Hematopoietic multipotent progenitor cell treated with erythropoietin and hydrocortisone succinate and interleukin-3 and kit ligand, for 8 days (in vitro differentiated cells): ENCODE measurements around the gene POLD4.
"Not testable (repeated sequence)": the region's sequence is repeated elsewhere in the genome, so short reads cannot be mapped to it uniquely, and the experiment has no call there.

Source experiments
- DNase-seq: peaks from one replicate; pipeline ENCODE4 v3.0.0-alpha.2; 2015

The POLD4 gene

GRCh38 chr11:67351275-67352005, 1.9 kb downstream of the POLD4 start:
- DNase-seq: peak; percentile 81

GRCh38 chr11:67349928-67350465, 3.3 kb downstream of the POLD4 start:
- no peak for DNase-seq

GRCh38 chr11:67349457-67349856, 3.9 kb downstream of the POLD4 start:
- DNase-seq: no peak

DNA sequence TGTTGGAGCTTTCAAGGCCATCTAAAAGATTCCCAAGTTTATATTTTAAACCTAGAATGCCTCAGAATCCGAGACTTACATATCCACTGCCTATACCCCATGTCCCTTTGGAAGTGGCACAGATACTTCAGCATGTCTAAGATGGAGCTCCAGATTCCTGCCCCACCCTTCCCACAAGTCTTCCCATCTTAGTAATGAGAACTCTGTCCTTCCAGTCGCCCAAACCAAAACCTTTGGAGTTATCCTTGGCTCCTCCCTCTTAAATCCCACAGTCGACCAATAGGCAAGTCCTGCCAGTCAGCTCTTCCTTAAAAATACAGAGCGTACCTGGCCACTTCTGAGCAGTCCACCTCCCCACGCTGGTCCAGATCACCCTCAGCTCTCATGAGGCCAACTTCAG, 4.3 kb downstream of the POLD4 start:
- no peak for DNase-seq

DNA sequence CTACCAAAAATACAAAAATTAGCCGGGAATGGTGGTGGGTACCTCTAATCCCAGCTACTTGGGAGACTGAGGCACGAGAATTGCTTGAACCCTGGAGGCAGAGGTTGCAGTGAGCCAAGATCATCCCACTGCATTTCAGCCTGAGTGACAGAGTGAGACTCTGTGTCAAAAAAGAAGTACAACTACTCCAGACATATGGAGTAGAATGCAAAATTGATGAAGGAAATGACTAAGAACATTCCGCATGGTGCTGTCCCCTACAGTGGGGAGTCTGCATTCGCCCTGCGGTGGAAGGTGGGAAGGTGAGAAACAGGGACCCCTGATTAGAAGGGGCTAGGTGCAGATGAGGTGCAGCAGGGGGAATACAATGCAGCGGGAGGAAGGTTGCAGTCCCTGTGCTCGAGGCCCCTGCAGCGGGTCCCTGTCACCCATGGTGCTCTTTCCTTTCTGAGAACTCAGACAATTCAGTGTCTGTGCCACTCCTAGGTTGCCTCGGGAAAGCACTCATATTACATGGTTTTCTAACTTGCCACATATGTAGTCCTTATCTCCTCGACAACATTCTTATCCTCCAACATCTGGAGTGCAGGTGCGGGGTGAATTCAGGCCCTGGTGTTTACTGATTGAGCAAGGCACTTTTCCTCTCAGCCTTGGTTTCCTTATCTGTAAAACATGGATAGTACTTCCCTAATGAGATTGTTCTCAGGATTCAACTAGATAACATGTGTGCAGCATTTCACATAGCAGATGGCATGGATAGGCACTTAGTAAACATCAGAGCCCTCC, 5.2 kb downstream of the POLD4 start:
- peak; percentile 85 for DNase-seq

- DNase-seq: peak; percentile 39
Observed at GRCh38 chr11:67345920-67346819, 7.2 kb downstream of the POLD4 start.

DNA sequence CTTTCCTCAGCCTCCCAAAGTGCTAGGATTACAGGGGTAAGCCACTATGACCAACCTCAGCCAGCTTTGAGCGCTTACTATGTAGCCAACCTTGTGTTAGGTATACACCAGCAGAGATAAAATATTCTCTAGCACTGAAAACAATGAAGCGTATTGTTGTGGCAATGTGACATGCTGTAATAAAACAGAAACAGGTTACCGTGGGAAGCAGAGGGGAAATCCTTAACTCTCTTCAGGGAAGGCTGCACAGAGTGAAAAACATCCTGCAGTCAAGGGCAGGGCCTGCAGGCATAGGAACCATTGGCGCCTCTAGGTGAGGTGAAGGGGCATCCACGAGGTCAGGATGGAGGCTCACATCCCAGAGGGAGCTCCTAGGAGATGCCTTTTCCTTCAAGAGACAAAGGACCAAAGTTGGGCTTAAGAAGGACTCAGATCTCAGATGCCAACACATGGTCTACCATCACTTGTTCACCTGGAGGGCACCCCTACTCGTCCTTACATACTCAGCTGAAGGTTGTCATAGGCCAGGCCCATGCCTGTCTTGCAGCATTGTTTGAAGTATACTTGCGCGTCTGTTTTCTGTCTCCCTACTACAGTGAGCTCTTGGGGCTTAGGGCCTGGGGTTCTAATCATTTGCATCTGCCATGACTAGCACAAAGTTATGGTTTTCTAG, 8.0 kb downstream of the POLD4 start:
- DNase-seq: no peak

DNA sequence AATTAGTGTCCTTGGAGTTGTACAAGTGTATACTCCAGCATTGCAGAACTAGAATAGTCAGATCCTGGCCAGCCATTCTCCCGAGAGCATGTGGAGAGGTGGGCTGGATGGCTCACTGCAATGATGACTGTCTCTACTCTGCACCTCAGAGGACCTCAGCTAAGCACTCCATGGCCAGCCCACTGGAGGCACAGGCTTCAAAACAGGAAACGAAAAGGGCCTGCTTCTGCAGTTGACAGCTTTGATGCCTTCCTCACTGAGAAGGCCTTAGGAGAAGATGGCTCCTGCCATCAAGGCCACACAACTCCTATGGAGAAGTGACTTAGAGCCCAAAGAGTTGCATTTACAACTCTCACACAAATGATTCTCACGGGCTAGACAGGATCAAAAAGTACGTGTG, 9.1 kb downstream of the POLD4 start:
- DNase-seq: no peak

- DNase-seq: no peak
Observed at GRCh38 chr11:67337257-67337656, 16.1 kb downstream of the POLD4 start.

DNA sequence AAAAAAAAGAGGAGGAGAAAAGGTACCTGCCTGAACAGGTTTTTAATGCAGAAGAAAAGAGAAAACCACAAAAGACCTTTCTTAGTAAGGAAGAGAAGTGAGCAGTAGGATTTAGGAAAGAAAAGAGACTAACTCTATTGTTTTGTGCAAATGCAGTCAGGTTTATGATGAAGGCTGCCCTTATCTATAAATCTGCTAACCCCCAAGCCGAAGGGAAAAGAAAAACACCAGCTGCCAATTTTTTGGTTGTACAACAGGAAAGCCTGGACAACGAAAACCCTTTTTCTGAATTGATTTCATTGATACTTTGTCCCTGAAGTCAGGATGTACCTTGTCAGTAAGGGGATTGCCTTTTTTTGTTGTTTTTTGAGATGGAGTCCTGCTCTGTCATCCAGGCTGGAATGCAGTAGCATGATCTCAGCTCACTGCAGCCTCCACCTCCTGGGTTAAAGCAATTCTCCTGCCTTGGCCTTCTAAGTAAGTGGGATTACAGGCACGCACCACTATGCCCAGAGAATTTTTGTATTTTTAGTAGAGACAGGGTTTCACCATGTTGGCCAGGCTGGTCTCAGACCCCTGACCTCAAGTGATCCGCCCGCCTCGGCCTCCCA, 21.2 kb downstream of the POLD4 start:
- no peak for DNase-seq

- DNase-seq: no peak
Observed at GRCh38 chr11:67323526-67323925, 29.8 kb downstream of the POLD4 start.

DNA sequence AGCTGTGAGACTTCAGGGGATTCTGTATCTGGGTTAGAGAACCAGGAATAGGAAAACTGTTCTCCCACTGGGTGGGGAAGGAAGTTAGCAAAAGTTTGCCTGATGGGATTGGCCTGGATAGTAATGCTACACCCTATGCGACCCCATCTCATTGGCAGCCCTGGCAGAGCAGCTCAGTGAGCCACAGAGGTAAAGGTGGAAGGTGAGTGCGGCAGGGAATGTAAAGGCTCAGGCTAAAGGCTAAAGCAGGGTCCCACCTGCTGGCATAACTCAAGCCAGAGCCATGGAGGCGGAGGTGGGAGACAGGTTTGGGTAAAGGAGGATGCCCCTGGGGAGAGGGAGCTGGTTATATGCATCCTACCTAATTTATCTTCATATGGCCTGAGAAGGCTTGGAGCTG, 31.3 kb downstream of the POLD4 start:
- no peak for DNase-seq

GRCh38 chr11:67321313-67321871, 32.0 kb downstream of the POLD4 start:
- no peak for DNase-seq

DNA sequence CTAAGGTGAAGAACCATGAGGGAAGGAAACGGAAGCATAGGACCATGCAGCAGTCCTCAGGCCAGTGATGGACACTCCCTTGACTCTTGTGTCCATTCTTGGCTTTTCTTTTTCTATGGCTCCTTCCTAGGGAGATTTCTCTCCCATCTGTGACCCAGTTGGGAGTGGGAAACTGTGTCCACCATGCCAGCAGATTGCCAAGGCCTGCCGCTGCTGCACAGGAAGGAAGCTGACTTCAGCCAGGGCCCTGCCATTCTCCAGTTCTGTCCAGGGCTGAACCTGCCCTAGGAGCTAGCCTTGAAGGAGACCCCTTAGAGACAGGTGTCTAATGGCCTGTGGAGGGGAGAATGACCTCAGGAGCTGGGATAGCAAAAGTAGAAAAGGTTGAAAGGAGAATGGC, 32.7 kb downstream of the POLD4 start:
- no peak for DNase-seq

DNA sequence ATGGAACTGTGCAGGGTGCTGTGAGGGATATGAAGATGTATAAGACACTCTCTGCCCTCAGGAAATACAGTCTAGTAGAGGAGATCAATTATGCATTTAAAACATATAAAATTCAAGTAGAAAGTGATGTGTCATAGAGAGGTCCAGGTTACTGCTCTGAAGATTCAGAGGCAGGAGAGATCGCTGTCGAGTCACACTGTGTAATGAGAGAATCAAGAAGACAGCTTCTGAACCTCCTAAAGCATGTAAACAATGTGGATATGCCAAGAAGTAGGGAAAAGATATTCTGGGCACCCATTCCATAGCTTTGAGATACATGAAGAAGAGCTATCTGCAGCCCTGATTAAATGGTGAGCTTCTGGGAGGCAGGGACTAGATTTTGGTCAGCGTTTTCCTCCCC, 33.3 kb downstream of the POLD4 start:
- DNase-seq: no peak

- not testable (repeated sequence) for DNase-seq
Observed at GRCh38 chr11:67318876-67319275, 34.5 kb downstream of the POLD4 start.

- no peak for DNase-seq
Observed at GRCh38 chr11:67317888-67318555, 35.3 kb downstream of the POLD4 start.

- peak; percentile 98 for DNase-seq
Observed at GRCh38 chr11:67317205-67317887, 36.0 kb downstream of the POLD4 start.

DNA sequence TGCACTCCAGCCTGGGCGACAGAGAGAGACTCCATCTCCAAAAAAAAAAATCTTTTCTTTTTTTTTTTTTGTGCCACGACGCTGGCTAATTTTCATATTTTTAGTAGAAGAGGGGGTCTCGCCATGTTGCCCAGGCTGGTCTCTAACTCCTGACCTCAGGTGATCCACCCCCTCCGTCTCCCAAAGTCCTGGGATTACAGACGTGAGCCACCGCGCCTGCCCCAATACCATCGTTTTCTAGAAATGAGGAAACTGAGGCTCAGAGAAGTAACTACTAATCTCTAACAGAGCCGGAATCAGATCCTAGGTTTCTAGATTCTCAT, 36.5 kb downstream of the POLD4 start:
- DNase-seq: no peak

GRCh38 chr11:67315325-67315909, 37.9 kb downstream of the POLD4 start:
- no peak for DNase-seq
